Inflammatory macrophage treated with lipopolysaccharide for 4 hours (primary cell): ENCODE data around the gene ARID3A.

ENCODE experiments used
- DNase-seq: peaks from one replicate; pipeline ENCODE4 v3.0.0-alpha.2; 2020

The ARID3A gene

GRCh38 chr19:991174-991931 is 65.5 kb downstream of the ARID3A start:
- peak; percentile 33 for DNase-seq

GRCh38 chr19:991932-992669 is 66.3 kb downstream of the ARID3A start:
- DNase-seq: no peak

GRCh38 chr19:992670-993055 is 66.8 kb downstream of the ARID3A start:
- DNase-seq: no peak

- DNase-seq: no peak
Measured at GRCh38 chr19:993361-993830, 67.6 kb downstream of the ARID3A start.

GRCh38 chr19:993831-994393 is 68.1 kb downstream of the ARID3A start:
- no peak for DNase-seq

GRCh38 chr19:994516-994915 is 68.7 kb downstream of the ARID3A start:
- no peak for DNase-seq

GRCh38 chr19:995051-995827 is 69.4 kb downstream of the ARID3A start:
- DNase-seq: no peak

GRCh38 chr19:996051-996838 is 70.4 kb downstream of the ARID3A start:
- DNase-seq: no peak

GRCh38 chr19:998064-998463 is 72.2 kb downstream of the ARID3A start:
- no peak for DNase-seq

GRCh38 chr19:999379-999719 is 73.5 kb downstream of the ARID3A start:
- no peak for DNase-seq

GRCh38 chr19:1000095-1000494 is 74.3 kb downstream of the ARID3A start, which contains the start of gene GRIN3B:
TSS of gene GRIN3B (plus strand) at chr19:1000419. CDS start at chr19:1000438, 19 bp downstream.
- DNase-seq: peak; percentile 46

GRCh38 chr19:1000591-1001537 is 75.0 kb downstream of the ARID3A start:
- no peak for DNase-seq

- DNase-seq: peak; percentile 36
Measured at GRCh38 chr19:1001538-1002166, 75.8 kb downstream of the ARID3A start.

GRCh38 chr19:1002600-1002999 is 76.8 kb downstream of the ARID3A start:
- DNase-seq: no peak

GRCh38 chr19:1003283-1003682 is 77.4 kb downstream of the ARID3A start:
- DNase-seq: no peak

- DNase-seq: no peak
Measured at GRCh38 chr19:1004204-1004802, 78.5 kb downstream of the ARID3A start.

GRCh38 chr19:1004803-1005664 is 79.2 kb downstream of the ARID3A start:
- DNase-seq: no peak

GRCh38 chr19:1006711-1007398 is 81.0 kb downstream of the ARID3A start:
- DNase-seq: no peak
